PFSK-1 (cell line): ENCODE data around the gene BAZ2B.

Experiments
- POLR2AphosphoS5 ChIP-seq: IDR thresholded peaks from 2 replicates; pipeline ENCODE4 v1.6.1; 2012; ENCODE audit warnings: low read depth, mild to moderate bottlenecking, control low read depth, low read length, moderate library complexity
- REST ChIP-seq, 2 experiments: IDR thresholded peaks; 2 replicates each; pipeline versions ENCODE4 v1.6.1 to v1.8.0; 2011 to 2012; ENCODE audit warnings: low read depth in 2 of 2, low read length in 2 of 2, control low read depth in 1 of 2, inconsistent platforms in 1 of 2, mild to moderate bottlenecking in 1 of 2, moderate library complexity in 1 of 2; ENCODE audit not compliant: insufficient read depth in 1 of 2
- SIN3A ChIP-seq: IDR thresholded peaks from 2 replicates; pipeline ENCODE4 v1.6.1; 2012; ENCODE audit warnings: mild to moderate bottlenecking, low read length, moderate library complexity, borderline replicate concordance; ENCODE audit not compliant: insufficient read depth

- TF ChIP-seq POLR2AphosphoS5 (no peak), REST (IDR thresholded peaks at IDR 0.05; ENCODE audit: insufficient read depth in 1 of 2, low read depth in 2 of 2, low read length in 2 of 2) (no peak), SIN3A (no peak)
These were observed 293.9 kb downstream of the BAZ2B start for GRCh38 chr2:159322419-159322818.
